ENCODE results near the gene SLC50A1. TPM values are rescaled to one million over a fixed set of nuclear protein-coding genes. Genes with fewer than 3 reads are reported as not detected.

The SLC50A1 gene
- total RNA-seq, 1 experiment from 2014 or later = 57.4 TPM

- in situ Hi-C loops (cut with HindIII; ENCODE audit: low pct_unique_long_range_greater_than_20kb, low sequenced_read_pairs) = no loop called here
- DNase-seq (ENCODE audit: low read depth, low spot score) = no peak
Observed at GRCh38 chr1:155187456-155187891, 51.8 kb downstream of the SLC50A1 start.

- DNase-seq (ENCODE audit: low read depth, low spot score) = no peak
- in situ Hi-C loops (cut with HindIII; ENCODE audit: low pct_unique_long_range_greater_than_20kb, low sequenced_read_pairs) = no loop called here
Observed at GRCh38 chr1:155188268-155188667, 52.6 kb downstream of the SLC50A1 start.

Small RNA genes within 50 kb of the gene (small RNA-seq; reads per million reads assigned to genes)
- gene HMGN2P18 (0 reads per million in 2 experiments), gene RF00019 (0 reads per million in 2 experiments)

Other genes with a start within 250 kb of the SLC50A1 start
- gene PMVK, start 199.1 kb upstream of the SLC50A1 start, total RNA-seq (2014; rRNA removed; shearing (Covaris generic)) = 10.4 and 19.0 TPM in 2 replicates
- gene PBXIP1, start 179.8 kb upstream of the SLC50A1 start, total RNA-seq (2014; rRNA removed; shearing (Covaris generic)) = 78.2 and 81.4 TPM in 2 replicates
- 26.9 and 30.2 TPM in 2 replicates for gene PYGO2, start 174.1 kb upstream of the SLC50A1 start, total RNA-seq (2014; rRNA removed; shearing (Covaris generic))
- 102 and 107 TPM in 2 replicates for gene SHC1, start 165.1 kb upstream of the SLC50A1 start, total RNA-seq (2014; rRNA removed; shearing (Covaris generic))
- 122 and 157 TPM in 2 replicates for gene CKS1B, start 161.2 kb upstream of the SLC50A1 start, total RNA-seq (2014; rRNA removed; shearing (Covaris generic))
- 53.5 and 58.2 TPM in 2 replicates for gene FLAD1, start 152.5 kb upstream of the SLC50A1 start, total RNA-seq (2014; rRNA removed; shearing (Covaris generic))
- 0.48 and 1.2 TPM in 2 replicates for gene LENEP, start 142.3 kb upstream of the SLC50A1 start, total RNA-seq (2014; rRNA removed; shearing (Covaris generic))
- gene ZBTB7B, start 133.1 kb upstream of the SLC50A1 start, total RNA-seq (2014; rRNA removed; shearing (Covaris generic)) = 25.1 and 29.1 TPM in 2 replicates
- 0.18 TPM in 1 of 2 replicates, not detected in the other for gene DCST2, start 102.1 kb upstream of the SLC50A1 start, total RNA-seq (2014; rRNA removed; shearing (Covaris generic))
- not detected in 2 replicates for gene DCST1, start 102.0 kb upstream of the SLC50A1 start, total RNA-seq (2014; rRNA removed; shearing (Covaris generic))
- 62.0 and 67.1 TPM in 2 replicates for gene ADAM15, start 84.5 kb upstream of the SLC50A1 start, total RNA-seq (2014; rRNA removed; shearing (Covaris generic))
- 12.7 and 13.9 TPM in 2 replicates for gene EFNA4, start 72.1 kb upstream of the SLC50A1 start, total RNA-seq (2014; rRNA removed; shearing (Covaris generic))
- 6.6 and 8.2 TPM in 2 replicates for gene EFNA3, start 57.0 kb upstream of the SLC50A1 start, total RNA-seq (2014; rRNA removed; shearing (Covaris generic))
- gene EFNA1, start 8.0 kb upstream of the SLC50A1 start, total RNA-seq (2014; rRNA removed; shearing (Covaris generic)) = 25.3 and 25.7 TPM in 2 replicates
- 28.5 and 36.9 TPM in 2 replicates for gene DPM3, start 4.7 kb downstream of the SLC50A1 start, total RNA-seq (2014; rRNA removed; shearing (Covaris generic))
- gene KRTCAP2, start 37.5 kb downstream of the SLC50A1 start, total RNA-seq (2014; rRNA removed; shearing (Covaris generic)) = 326 and 369 TPM in 2 replicates
- 0.85 and 1.3 TPM in 2 replicates for gene TRIM46, start 38.0 kb downstream of the SLC50A1 start, total RNA-seq (2014; rRNA removed; shearing (Covaris generic))
- 11.4 and 12.1 TPM in 2 replicates for gene THBS3, start 72.0 kb downstream of the SLC50A1 start, total RNA-seq (2014; rRNA removed; shearing (Covaris generic))
- 128 and 140 TPM in 2 replicates for gene MTX1, start 72.8 kb downstream of the SLC50A1 start, total RNA-seq (2014; rRNA removed; shearing (Covaris generic))
- 6.3 and 7.9 TPM in 2 replicates for gene ENTREP3, start 119.6 kb downstream of the SLC50A1 start, total RNA-seq (2014; rRNA removed; shearing (Covaris generic))
- 336 and 344 TPM in 2 replicates for gene SCAMP3, start 126.5 kb downstream of the SLC50A1 start, total RNA-seq (2014; rRNA removed; shearing (Covaris generic))
- gene CLK2, start 137.7 kb downstream of the SLC50A1 start, total RNA-seq (2014; rRNA removed; shearing (Covaris generic)) = 16.4 and 28.1 TPM in 2 replicates
- 2.9 and 3.3 TPM in 2 replicates for gene HCN3, start 141.6 kb downstream of the SLC50A1 start, total RNA-seq (2014; rRNA removed; shearing (Covaris generic))
- gene PKLR, start 165.6 kb downstream of the SLC50A1 start, total RNA-seq (2014; rRNA removed; shearing (Covaris generic)) = 0.11 TPM in 1 of 2 replicates, not detected in the other
- gene FDPS, start 173.0 kb downstream of the SLC50A1 start, total RNA-seq (2014; rRNA removed; shearing (Covaris generic)) = 202 and 212 TPM in 2 replicates
- 8.3 and 10.7 TPM in 2 replicates for gene RUSC1, start 185.0 kb downstream of the SLC50A1 start, total RNA-seq (2014; rRNA removed; shearing (Covaris generic))